GM18951 (cell line): ENCODE measurements around the gene SARDH.

Source experiments
- POLR2A ChIP-seq: IDR thresholded peaks from 4 replicates; pipeline ENCODE4 v1.6.1; 2011; ENCODE audit warnings: mild to moderate bottlenecking; ENCODE audit not compliant: insufficient read length, insufficient read depth; ENCODE audit errors: extremely low read depth
- in situ Hi-C: fragments of 300-500 bp; cut with MboI; formaldehyde crosslinking; loops from one replicate; pipeline ENCODE4 v1.12.0; 2022; ENCODE audit warnings: low sequenced_read_pairs, mixed read lengths, inconsistent platforms; ENCODE audit not compliant: unreplicated experiment

SARDH gene

GRCh38 chr9:133674091-133674490, 64.1 kb downstream of the SARDH start:
- in situ Hi-C loops = no loop called here
- no peak for TF ChIP-seq POLR2A

GRCh38 chr9:133673258-133673655, 64.9 kb downstream of the SARDH start:
- in situ Hi-C loops = no loop called here
- TF ChIP-seq POLR2A = no peak

GRCh38 chr9:133672503-133673257, 65.5 kb downstream of the SARDH start:
- in situ Hi-C loops = no loop called here
- TF ChIP-seq POLR2A = no peak

GRCh38 chr9:133671371-133671770, 66.8 kb downstream of the SARDH start:
- in situ Hi-C loops = no loop called here
- TF ChIP-seq POLR2A = no peak

GRCh38 chr9:133670466-133670865, 67.7 kb downstream of the SARDH start:
- TF ChIP-seq POLR2A = no peak
- in situ Hi-C loops = no loop called here

GRCh38 chr9:133669182-133669801, 68.9 kb downstream of the SARDH start:
- no peak for TF ChIP-seq POLR2A

GRCh38 chr9:133667759-133668450, 70.2 kb downstream of the SARDH start:
- in situ Hi-C loops = no loop called here
- TF ChIP-seq POLR2A = no peak

More at GRCh38 chr9:133669182-133669801, 68.9 kb downstream of the SARDH start:
- in situ Hi-C loops = no loop called here

- no peak for TF ChIP-seq POLR2A
These were observed 71.3 kb downstream of the SARDH start for GRCh38 chr9:133666845-133667244.

GRCh38 chr9:133666387-133666786, 71.8 kb downstream of the SARDH start:
- TF ChIP-seq POLR2A = no peak
- in situ Hi-C loops = no loop called here

More at GRCh38 chr9:133666845-133667244, 71.3 kb downstream of the SARDH start:
- in situ Hi-C loops = no loop called here

GRCh38 chr9:133665535-133665934, 72.6 kb downstream of the SARDH start:
- in situ Hi-C loops = no loop called here
- no peak for TF ChIP-seq POLR2A

- TF ChIP-seq POLR2A = no peak
These were observed 73.1 kb downstream of the SARDH start for GRCh38 chr9:133665096-133665495.

GRCh38 chr9:133664173-133665050, 73.7 kb downstream of the SARDH start:
- in situ Hi-C loops = no loop called here
- TF ChIP-seq POLR2A = no peak

More at GRCh38 chr9:133665096-133665495, 73.1 kb downstream of the SARDH start:
- in situ Hi-C loops = no loop called here
